Activated T-helper 1 cell treated with Interleukin-2 at 50 U/mL for 16 hours (primary cell): ENCODE data around the gene CNTF.
"Not testable (repeated sequence)": the region's sequence is repeated elsewhere in the genome, so short reads cannot be mapped to it uniquely, and the experiment has no call there.

Source experiments
- DNase-seq: peaks from one replicate; pipeline ENCODE4 v3.0.0-alpha.2; 2020; ENCODE audit warnings: low read depth

The CNTF gene, protein sequence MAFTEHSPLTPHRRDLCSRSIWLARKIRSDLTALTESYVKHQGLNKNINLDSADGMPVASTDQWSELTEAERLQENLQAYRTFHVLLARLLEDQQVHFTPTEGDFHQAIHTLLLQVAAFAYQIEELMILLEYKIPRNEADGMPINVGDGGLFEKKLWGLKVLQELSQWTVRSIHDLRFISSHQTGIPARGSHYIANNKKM

GRCh38 chr11:58622344-58622743 lies at the start of gene CNTF:
CNTF (plus strand) TSS chr11:58622665; CDS start chr11:58622753, 88 bp downstream.
- DNase-seq, result no peak

DNA sequence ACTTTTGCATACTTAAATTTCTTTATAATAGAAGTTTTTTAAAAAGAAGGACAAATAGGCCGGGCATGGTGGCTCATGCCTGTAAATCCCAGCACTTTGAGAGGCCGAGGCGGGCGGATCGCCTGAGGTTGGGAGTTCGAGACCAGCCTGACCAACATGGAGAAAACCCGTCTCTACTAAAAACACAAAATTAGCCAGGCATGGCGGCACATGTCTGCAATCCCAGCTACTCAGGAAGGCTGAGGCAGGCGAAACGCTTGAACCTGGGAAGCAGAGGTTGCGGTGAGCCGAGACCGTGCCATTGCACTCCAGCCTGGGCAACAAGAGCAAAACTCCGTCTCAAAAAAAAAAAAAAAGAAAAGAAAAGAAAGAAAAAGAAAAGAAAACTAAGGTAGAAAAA lies 49.6 kb upstream of the CNTF start:
- DNase-seq, result not testable (repeated sequence)

DNA sequence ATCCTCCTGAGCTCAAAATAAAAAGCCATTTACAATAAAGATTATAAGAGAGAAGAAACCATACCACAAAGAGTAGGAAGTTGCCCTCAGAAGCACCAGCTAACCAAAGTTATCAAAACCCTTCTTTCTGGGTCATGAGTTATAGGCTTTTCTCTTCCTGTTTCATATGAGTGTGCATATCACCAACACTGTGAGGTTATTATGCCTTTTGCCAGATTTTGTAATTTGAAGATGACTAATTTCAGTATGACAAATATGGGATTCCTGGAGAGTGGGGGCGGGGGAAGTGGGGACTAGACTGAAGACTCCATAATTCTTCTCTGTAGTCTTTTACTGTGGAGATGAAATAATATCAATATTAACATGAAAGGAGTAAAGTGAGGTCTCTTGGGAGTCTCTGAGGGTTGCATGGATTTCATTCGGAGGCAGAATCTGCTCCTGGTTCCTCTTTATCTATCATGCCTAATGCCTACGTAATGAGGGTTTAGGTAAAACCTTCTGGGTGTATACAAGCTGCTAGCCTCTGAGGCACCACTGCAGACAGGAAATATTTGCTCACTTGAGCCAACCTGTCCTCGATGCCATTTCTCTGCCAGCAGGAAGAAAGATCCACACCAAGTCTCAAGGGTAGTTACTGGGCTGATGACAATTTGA lies 48.9 kb upstream of the CNTF start:
- peak; percentile 18 for DNase-seq

- no peak for DNase-seq
Observed at GRCh38 chr11:58574881-58575280, 47.6 kb upstream of the CNTF start.

DNA sequence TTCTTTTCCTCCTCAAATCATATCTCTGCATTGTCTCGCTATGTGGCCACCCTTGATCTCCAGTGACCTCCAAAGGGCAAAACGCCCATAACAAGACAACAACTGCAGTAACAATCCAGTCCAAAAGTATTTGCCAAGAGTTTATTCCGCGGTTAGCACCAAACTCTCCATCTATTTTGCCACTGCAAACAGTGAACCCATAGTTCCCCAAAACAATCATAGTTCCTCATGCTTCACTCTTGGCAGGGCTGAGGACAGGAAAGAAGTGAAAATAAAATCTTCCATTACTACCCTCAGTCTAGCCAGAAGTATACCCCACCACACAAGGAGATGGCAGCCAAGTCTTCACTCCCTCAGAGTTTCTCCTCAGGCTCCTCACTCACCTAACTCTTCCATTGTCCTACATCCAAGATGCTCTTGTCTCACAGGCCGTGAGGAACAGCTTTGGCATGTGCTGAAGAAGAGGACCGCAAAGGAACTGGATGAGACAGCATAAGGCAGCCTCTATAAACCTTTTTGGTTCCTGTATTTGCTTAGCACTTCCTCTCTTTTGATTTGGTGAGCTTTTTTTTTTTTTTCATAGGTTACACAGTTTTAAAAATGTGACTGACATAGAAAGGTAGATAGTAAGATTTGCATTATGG lies 47.0 kb upstream of the CNTF start, which contains the start of gene LPXN:
Gene LPXN, minus strand, starts transcription at position 480 of the 644 bp plus-strand sequence. Its CDS starts 84 bp downstream, at position 396.
- peak; percentile 22 for DNase-seq

- no peak for DNase-seq
Observed at GRCh38 chr11:58576887-58577471, 45.5 kb upstream of the CNTF start.

DNA sequence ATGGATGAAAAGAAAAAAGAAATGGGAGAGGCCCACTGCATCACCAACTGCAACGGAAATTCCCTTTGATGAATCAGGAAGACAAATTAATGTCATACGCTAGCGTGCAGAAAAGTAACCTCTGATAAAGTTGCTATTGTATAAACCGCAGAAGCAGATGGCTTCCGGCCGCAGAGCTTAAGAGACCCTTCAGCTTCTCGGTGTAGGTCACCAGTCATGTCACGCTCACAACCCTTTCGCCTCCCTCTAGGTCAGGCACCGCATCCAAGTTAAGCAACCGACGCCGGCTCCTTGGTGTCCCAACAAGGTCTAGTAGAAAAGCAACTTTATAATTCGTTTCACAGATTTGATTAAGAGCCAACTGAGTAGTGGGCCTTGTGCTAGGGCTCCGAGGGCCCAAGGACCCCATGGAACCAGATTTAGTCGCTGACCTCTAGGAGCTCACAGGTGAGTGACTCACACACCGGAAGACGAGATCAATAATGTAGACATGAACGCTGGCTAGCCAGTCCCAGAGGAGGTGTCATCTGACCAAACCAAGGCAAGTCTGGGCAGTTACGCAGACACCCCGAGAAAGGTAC lies 44.8 kb upstream of the CNTF start:
- DNase-seq, result peak; percentile 67

DNA sequence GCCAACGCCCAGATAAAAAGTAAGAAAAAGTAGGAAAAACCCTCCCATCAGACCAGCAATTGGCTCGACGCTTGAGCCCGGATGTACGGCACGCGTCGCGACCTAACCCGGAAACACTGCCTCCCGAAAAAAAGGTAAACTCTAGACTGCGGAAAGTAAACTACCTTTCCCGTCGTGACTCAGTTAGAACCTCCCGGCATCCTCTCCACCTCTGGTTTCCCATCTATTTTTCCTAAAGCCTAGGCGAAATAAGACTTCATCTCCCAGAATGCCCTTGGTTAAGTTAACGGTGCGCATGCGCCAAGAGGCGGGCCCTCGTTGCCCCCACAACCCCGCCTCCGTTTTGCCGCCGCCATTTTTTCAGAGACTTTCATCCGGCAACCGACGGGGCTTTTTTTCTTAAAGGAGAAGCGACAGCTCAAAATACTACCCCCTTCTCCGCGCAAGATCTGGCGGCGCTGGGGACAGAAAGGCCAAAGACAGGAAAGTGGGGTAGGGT lies 44.3 kb upstream of the CNTF start:
- peak; percentile 86 for DNase-seq

DNA sequence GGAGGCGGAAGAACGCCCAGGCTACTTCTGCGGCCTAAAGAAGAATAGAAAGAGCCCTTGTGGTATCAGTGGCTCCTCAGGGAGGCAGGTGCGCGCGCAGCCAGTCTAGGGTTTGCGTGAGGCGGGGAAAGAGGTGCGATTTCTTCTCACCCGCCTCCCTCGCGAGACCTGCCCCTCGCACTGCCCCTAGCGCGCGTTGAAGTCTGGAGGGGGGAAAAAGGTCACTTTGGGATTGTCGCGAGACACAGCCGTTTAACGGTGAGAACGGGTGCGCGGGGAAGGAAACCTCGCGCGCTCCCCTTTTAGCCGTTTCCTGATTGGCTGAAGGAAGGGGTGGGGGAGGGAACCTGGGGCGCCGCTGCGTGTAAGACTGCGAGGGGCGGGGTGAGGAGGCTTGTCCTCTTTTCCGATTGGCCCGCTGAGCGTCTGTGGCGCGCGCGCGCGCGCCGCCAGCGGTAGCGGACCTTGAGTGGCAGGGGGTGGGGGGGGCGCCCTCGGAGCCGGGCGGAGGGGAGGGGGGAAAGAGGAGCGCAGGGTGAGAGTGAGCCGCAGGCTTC lies 43.8 kb upstream of the CNTF start, which contains the start of gene ZFP91:
Gene ZFP91, plus strand, starts transcription at position 429 of the 557 bp plus-strand sequence. CDS start 219 bp downstream, outside the sequence.
- peak; percentile 95 for DNase-seq

DNA sequence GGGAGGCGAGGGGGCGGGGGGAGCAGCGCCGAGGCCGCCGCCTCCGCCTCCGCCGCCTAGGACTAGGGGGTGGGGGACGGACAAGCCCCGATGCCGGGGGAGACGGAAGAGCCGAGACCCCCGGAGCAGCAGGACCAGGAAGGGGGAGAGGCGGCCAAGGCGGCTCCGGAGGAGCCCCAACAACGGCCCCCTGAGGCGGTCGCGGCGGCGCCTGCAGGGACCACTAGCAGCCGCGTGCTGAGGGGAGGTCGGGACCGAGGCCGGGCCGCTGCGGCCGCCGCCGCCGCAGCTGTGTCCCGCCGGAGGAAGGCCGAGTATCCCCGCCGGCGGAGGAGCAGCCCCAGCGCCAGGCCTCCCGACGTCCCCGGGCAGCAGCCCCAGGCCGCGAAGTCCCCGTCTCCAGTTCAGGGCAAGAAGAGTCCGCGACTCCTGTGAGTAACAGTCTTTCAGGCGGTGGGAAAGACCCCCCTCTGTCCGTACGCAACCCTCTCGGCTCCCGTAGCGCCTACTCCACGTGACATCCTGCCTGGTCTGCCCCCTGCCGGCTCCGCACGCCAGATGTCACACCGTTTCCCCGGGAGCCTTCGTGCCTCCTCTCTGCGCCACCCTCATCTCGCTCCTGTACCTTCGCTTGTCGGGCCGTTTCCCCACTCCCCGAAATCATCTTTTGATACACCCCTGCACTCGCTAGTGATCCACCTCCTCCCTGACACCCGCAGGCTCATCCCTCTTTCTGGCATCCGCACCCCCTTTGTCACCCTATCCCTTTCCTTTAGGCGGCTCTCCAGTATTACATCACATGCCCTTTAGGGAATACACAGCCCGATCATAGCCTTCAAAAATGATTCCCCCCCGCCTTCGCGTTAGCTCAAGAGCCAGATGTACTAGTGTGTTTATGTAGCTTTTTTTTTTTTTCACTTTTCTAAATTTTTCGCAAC lies 43.0 kb upstream of the CNTF start:
- DNase-seq, result peak; percentile 84

GRCh38 chr11:58580311-58580710 lies 42.2 kb upstream of the CNTF start:
- DNase-seq, result no peak

GRCh38 chr11:58582437-58582836 lies 40.0 kb upstream of the CNTF start:
- DNase-seq, result no peak

GRCh38 chr11:58586998-58587397 lies 35.5 kb upstream of the CNTF start:
- DNase-seq, result no peak

GRCh38 chr11:58591659-58592058 lies 30.8 kb upstream of the CNTF start:
- no peak for DNase-seq

DNA sequence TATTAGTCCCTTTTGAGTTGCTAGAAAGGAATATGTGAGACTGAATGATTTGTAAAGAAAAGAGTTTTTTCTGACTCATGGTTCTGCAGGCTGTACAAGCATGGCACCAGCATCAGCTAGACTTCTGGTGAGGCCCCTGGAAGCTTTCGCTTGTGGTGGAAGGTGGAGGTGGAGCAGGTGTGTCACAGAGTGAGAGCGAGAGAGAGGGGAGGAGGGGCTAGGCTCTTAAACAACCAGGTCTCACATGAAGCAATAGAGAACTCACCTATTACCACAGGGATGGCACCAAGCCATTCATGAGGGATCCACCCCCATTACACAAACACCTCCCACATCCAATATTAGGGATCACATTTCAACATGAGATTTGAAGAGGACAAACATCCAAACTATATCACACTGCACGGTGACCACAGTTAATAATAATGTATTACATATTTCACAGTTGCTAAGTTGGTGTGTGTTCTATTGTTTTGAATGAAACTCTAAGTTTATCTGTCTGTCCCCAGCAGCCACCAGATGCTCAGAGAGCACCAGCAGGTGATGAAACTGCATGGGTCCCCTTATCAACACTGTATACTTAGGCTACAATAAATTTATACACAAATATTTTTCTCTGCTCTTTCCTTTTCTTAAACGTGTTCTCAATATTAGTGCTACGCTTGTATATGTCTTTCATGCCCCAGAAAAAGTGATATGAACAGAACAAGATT lies 29.5 kb upstream of the CNTF start:
- no peak for DNase-seq

DNA sequence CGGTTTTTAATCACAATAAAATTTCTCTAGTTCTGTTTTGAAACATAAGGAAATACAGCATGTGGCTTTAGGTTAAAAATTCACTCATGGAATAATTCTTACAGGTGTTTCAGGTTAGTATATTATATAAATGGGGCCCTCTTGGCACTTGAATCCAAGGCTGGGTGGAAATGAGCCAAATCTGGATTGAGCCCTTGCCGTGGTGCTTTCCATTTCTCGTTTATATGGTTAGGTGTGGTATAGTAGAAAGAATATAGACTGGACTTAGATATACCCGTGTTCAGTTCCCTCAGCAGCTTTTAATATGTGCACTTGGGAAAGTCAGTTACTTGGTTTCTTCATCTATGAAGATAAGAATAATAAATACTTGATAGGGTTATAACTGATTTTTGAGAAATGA lies 27.6 kb upstream of the CNTF start:
- no peak for DNase-seq

DNA sequence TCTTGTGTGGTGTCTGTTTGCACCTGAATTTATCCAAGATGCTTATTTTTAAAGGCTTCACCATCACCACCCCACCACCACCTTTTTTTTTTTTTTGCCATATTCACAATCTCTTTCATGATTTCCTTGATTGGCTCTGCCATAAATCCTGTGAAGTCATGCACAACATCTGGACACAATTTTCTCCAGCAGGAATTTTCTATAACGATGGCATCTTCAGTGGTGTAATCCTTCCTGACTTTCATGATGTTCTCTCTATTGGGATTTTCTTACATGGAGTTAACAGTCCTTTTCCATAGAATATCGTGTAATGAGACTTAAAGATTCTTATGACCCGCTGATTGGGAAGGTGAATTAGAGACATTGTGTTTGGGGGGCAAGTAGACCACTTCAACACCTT lies 25.8 kb upstream of the CNTF start:
- no peak for DNase-seq

DNA sequence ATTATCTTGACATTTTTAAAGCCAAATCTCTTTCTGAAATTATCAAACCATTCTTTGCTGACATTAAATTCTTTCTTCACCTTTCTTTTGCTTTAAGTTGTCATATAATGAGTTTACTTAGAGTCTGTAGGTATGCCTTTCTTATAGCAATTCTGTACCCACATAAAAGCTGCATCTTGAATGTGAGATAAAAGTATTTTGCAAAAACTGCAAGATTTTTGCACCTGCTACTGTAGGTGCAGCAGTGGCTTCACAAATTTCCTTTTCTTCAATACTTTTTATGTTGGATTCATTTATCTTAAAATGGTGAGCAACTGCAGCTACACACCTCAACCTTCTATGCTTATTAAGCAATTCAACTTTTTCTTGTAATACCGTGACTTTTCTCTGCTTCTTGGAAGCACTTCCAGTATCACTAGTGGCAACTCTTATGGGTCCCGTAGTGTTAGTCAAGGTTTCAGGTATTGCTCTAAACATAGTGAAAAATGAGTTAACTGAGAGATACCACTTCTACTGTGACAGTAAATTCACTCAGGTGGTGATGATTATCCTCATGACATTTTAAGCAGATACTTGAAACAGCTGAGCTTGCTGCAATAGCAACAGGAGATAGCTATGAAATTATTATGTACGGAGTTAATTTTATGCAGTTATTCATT lies 24.9 kb upstream of the CNTF start:
- DNase-seq, result no peak

DNA sequence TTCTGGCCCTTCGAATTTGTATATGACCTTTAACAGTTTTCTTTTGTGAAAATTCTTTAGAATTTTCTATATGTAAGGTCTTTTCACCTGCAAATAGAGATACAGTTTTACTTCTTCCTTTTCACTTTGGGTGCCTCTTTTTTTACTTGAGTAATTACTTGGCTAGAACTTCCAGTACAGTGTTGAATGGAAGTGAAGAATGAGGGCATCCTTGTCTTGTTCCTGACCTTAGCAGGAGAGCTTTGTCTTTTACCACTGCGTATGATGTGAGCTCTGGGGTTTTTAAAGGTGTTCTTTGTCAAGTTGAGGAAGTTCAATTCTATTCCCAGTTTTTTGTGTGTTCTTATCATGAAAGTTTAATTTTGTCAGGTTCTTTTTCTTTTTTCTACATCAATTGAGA lies 22.0 kb upstream of the CNTF start:
- DNase-seq, result no peak
